Motor neuron (in vitro differentiated cells): Measurements from ENCODE around the gene EMSY. TPM values are rescaled to one million over a fixed set of nuclear protein-coding genes. Genes with fewer than 3 reads are reported as not detected.

ENCODE experiments used
- ATAC-seq, 8 experiments: fragments of 200-7000 bp; cut with Tn5 transposase; replicated peaks in 6 of 8; 2 replicates each; pipeline ENCODE4 v1.8.0; 2021; ENCODE audit warnings: mild to moderate bottlenecking in 8 of 8, moderate library complexity in 8 of 8
- H3K27ac ChIP-seq, 2 donors: fragments of 250-450 bp; sonication (Bioruptor Pico); 2 replicates each; pipeline ENCODE4 v1.9.0; 2021; ENCODE audit warnings: antibody characterized with exemption in 2 of 2, mild to moderate bottlenecking in 2 of 2, moderate library complexity in 1 of 2
- H3K4me1 ChIP-seq, 2 donors: fragments of 250-450 bp; sonication (Bioruptor Pico); replicated peaks in 1 of 2; 2 replicates each; pipeline ENCODE4 v1.6.1; 2021; ENCODE audit warnings: antibody characterized with exemption in 2 of 2, mild to moderate bottlenecking in 2 of 2, moderate library complexity in 1 of 2
- H3K4me3 ChIP-seq, 5 donors: fragments of 250-450 bp; sonication (Bioruptor Pico); 2 replicates each; pipeline ENCODE4 v1.9.0; 2021; ENCODE audit warnings: antibody characterized with exemption in 5 of 5, mild to moderate bottlenecking in 5 of 5, moderate library complexity in 4 of 5
- WGBS, 10 experiments: fragments of 450-650 bp; shearing (Covaris generic); methylation state at CpG; one replicate each; pipeline ENCODE4 v1.0.0; 2022; 5-methylcytosine and 5-hydroxymethylcytosine counted together
- in situ Hi-C, 9 experiments: fragments of 400-800 bp; cut with MboI; loops; one replicate each; pipeline ENCODE4 v1.15.0; 2021; ENCODE audit warnings: low sequenced_read_pairs in 9 of 9, low pct_unique_long_range_greater_than_20kb in 2 of 9; ENCODE audit not compliant: unreplicated experiment in 9 of 9
- total RNA-seq, 8 experiments: library from RNA; unstranded; fragments of 300-600 nt; gene quantifications; 2 replicates each; pipeline versions ENCODE4 v1.2.3 to v1.2.4, GENCODE V29; 2022

Gene EMSY
- total RNA-seq, 8 experiments from 2014 or later, result 9.1 to 29.5 (median 20.8) TPM

- ATAC-seq, result no peak
- Histone ChIP-seq H3K27ac (no peak overlapping the region), H3K4me3 (no peak overlapping the region), H3K4me1 (no peaks in the 10 kb centered on the region)
- 57 to 100% (median 90%) methylated on average over 1 to 2 of the region's 2 CpGs; no CpG with 5 or more reads in 1 of the 10 experiments for WGBS, 10 experiments
- in situ Hi-C loops, result no loop called here
Observed at GRCh38 chr11:76551400-76551799, 106.6 kb downstream of the EMSY start.

GRCh38 chr11:76552987-76553386 lies 108.2 kb downstream of the EMSY start:
- no peak overlapping the region for H3K4me3 ChIP-seq
- no peak overlapping the region for H3K27ac ChIP-seq
- 80 to 100% (median 91%) methylated on average over 1 to 2 of the region's 2 CpGs; no CpG with 5 or more reads in 2 of the 10 experiments for WGBS, 10 experiments
- in situ Hi-C loops, result no loop called here
- ATAC-seq, result no peak
- no peaks in the 10 kb centered on the region for H3K4me1 ChIP-seq

- Histone ChIP-seq H3K4me3 (no peak overlapping the region), H3K4me1 (no peaks in the 10 kb centered on the region), H3K27ac (no peak overlapping the region)
- in situ Hi-C loops, result no loop called here
- ATAC-seq, result no peak
- 59 to 100% (median 78%) methylated on average over 2 to 8 of the region's 8 CpGs for WGBS, 10 experiments
Observed at GRCh38 chr11:76553554-76554476, 109.0 kb downstream of the EMSY start.

- no peak for ATAC-seq
- Histone ChIP-seq H3K4me3 (no peak overlapping the region), H3K4me1 (no peaks in the 10 kb centered on the region), H3K27ac (no peak overlapping the region)
- in situ Hi-C loops, result no loop called here
- WGBS, 10 experiments, result 66 to 98% (median 79%) methylated on average over 2 to 6 of the region's 6 CpGs
Observed at GRCh38 chr11:76554767-76555166, 109.9 kb downstream of the EMSY start.

GRCh38 chr11:76557466-76557865 lies 112.6 kb downstream of the EMSY start:
- no peak overlapping the region for H3K27ac ChIP-seq
- no peaks in the 10 kb centered on the region for H3K4me1 ChIP-seq
- WGBS, 10 experiments, result 83 to 100% (median 96%) methylated on average over 1 to 3 of the region's 3 CpGs
- in situ Hi-C loops, result no loop called here
- ATAC-seq, result no peak
- no peak overlapping the region for H3K4me3 ChIP-seq

GRCh38 chr11:76558473-76558872 lies 113.7 kb downstream of the EMSY start:
- no peaks in the 10 kb centered on the region for H3K4me1 ChIP-seq
- ATAC-seq, result no peak
- H3K27ac ChIP-seq, result no peak overlapping the region
- no peak overlapping the region for H3K4me3 ChIP-seq
- in situ Hi-C loops, result no loop called here
- 10 to 100% (median 83%) methylated on average over 1 of the region's 1 CpG; no CpG with 5 or more reads in 3 of the 10 experiments for WGBS, 10 experiments

GRCh38 chr11:76558891-76559290 lies 114.1 kb downstream of the EMSY start:
- Histone ChIP-seq H3K4me1 (no peaks in the 10 kb centered on the region), H3K4me3 (no peak overlapping the region), H3K27ac (no peak overlapping the region)
- ATAC-seq, result no peak
- in situ Hi-C loops, result no loop called here
- 80 to 100% (median 91%) methylated on average over 1 of the region's 1 CpG; no CpG with 5 or more reads in 1 of the 10 experiments for WGBS, 10 experiments

- no peak for ATAC-seq
- 86 to 100% (median 88%) methylated on average over 1 of the region's 1 CpG; no CpG with 5 or more reads in 7 of the 10 experiments for WGBS, 10 experiments
- Histone ChIP-seq H3K4me3 (no peak overlapping the region), H3K27ac (no peak overlapping the region), H3K4me1 (no peaks in the 10 kb centered on the region)
- in situ Hi-C loops, result no loop called here
Observed at GRCh38 chr11:76559346-76559745, 114.5 kb downstream of the EMSY start.

- H3K4me1 ChIP-seq, result no peaks in the 10 kb centered on the region
- 0 to 100% (median 76%) methylated on average over 2 to 5 of the region's 5 CpGs; no CpG with 5 or more reads in 2 of the 10 experiments for WGBS, 10 experiments
- in situ Hi-C loops, result no loop called here
- H3K27ac ChIP-seq, result no peak overlapping the region
- H3K4me3 ChIP-seq, result no peak overlapping the region
- ATAC-seq, result peak in 4 of 8 experiments; percentile 18 to 96 (median 70)
Observed at GRCh38 chr11:76560219-76560618, 115.4 kb downstream of the EMSY start.

GRCh38 chr11:76561245-76561644 lies 116.4 kb downstream of the EMSY start:
- ATAC-seq, result no peak
- no peak overlapping the region for H3K4me3 ChIP-seq
- in situ Hi-C loops, result no loop called here
- WGBS, 10 experiments, result 50 to 100% (median 75%) methylated on average over 1 to 6 of the region's 8 CpGs; no CpG with 5 or more reads in 4 of the 10 experiments
- no peaks in the 10 kb centered on the region for H3K4me1 ChIP-seq
- no peak overlapping the region for H3K27ac ChIP-seq

GRCh38 chr11:76562541-76562940 lies 117.7 kb downstream of the EMSY start:
- 80 to 100% (median 92%) methylated on average over 1 to 3 of the region's 3 CpGs; no CpG with 5 or more reads in 1 of the 10 experiments for WGBS, 10 experiments
- in situ Hi-C loops, result no loop called here
- ATAC-seq, result no peak
- Histone ChIP-seq H3K4me1 (no peaks in the 10 kb centered on the region), H3K27ac (no peak overlapping the region), H3K4me3 (no peak overlapping the region)

GRCh38 chr11:76564364-76564763 lies 119.5 kb downstream of the EMSY start:
- H3K4me3 ChIP-seq, result no peak overlapping the region
- H3K4me1 ChIP-seq, result no peaks in the 10 kb centered on the region
- WGBS, 10 experiments, result 40 to 90% (median 54%) methylated on average over 1 to 3 of the region's 3 CpGs; no CpG with 5 or more reads in 2 of the 10 experiments
- H3K27ac ChIP-seq, result no peak overlapping the region
- ATAC-seq, result no peak
- in situ Hi-C loops, result no loop called here

- in situ Hi-C loops, result no loop called here
- H3K27ac ChIP-seq, result no peak overlapping the region
- ATAC-seq, result no peak
- WGBS, 10 experiments, result 0 to 13% (median 0%) methylated on average over 1 of the region's 1 CpG; no CpG with 5 or more reads in 4 of the 10 experiments
- H3K4me3 ChIP-seq, result no peak overlapping the region
- H3K4me1 ChIP-seq, result no peaks in the 10 kb centered on the region
Observed at GRCh38 chr11:76566811-76567210, 122.0 kb downstream of the EMSY start.
